NT2/D1 (cell line): Measurements from ENCODE around the gene CD69.
A peak's percentile ranks its signal among the peaks of the same experiment; 100 is the strongest.

Experiments
- DNase-seq: peaks from one replicate; pipeline ENCODE4 v3.0.0-alpha.2; 2011; ENCODE audit warnings: low read depth, low spot score
- H3K27me3 ChIP-seq: 2 replicates; pipeline ENCODE4 v1.6.0; 2011; ENCODE audit warnings: mild to moderate bottlenecking; ENCODE audit not compliant: insufficient read length, insufficient read depth
- H3K36me3 ChIP-seq: 2 replicates; pipeline ENCODE4 v1.6.1; 2011; ENCODE audit warnings: mild to moderate bottlenecking, low read length, mixed read lengths; ENCODE audit not compliant: insufficient read depth, insufficient read length
- H3K4me1 ChIP-seq: 2 replicates; pipeline ENCODE4 v1.5.1; 2011; ENCODE audit not compliant: insufficient read depth, insufficient read length
- H3K4me3 ChIP-seq: 2 replicates; pipeline ENCODE4 v1.5.1; 2011; ENCODE audit warnings: low read depth; ENCODE audit not compliant: insufficient read length
- H3K9ac ChIP-seq: 2 replicates; pipeline ENCODE4 v1.6.0; 2011; ENCODE audit warnings: low read depth; ENCODE audit not compliant: insufficient read length
- H3K9me3 ChIP-seq: 2 replicates; pipeline ENCODE4 v1.5.1; 2011; ENCODE audit warnings: mild to moderate bottlenecking, low read length; ENCODE audit not compliant: insufficient read depth
- SUZ12 ChIP-seq: IDR thresholded peaks from 2 replicates; pipeline ENCODE4 v1.6.1; 2011; ENCODE audit not compliant: insufficient read length, insufficient read depth; ENCODE audit errors: extremely low read depth
- YY1 ChIP-seq: IDR thresholded peaks from 2 replicates; pipeline ENCODE4 v1.6.1; 2011; ENCODE audit not compliant: insufficient read length, insufficient read depth
- ZNF274 ChIP-seq: IDR thresholded peaks from 2 replicates; pipeline ENCODE4 v1.6.1; 2011; ENCODE audit warnings: mild to moderate bottlenecking, low read depth, low read length

Gene CD69

DNA sequence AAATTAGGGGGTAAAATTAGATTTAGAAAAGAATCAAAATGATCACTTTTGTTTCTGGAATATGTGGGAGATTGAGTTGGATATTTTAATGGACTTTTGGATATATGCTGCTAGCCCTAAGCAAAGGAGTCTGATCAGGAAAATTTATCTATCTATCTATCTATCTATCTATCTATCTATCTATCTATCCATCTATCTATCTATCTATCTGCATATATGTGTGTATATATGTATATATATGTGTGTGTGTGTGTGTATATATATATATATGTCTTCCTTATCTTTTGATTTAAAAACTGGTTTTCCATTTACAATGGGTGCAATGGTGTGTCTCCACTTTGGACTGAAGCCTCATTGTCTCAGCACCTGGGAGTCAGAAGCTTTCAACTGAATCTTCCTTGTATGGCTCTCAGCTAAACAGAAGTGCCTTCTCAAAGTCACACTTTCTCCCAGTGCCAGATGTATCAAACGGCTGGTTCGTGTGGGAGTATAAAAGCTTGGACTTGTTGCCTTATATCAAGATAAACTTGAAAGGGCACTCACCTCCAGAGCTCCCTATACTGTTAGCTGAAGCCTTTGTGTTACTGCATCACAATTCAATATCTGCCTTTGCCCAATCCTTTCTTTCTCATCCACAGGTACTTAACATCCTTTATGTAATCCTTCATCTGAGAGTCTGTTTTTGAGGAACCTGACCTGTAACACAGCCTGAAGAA lies 31.6 kb upstream of the CD69 start:
- Histone ChIP-seq H3K4me3 (no peak overlapping the region), H3K9me3 (peaks cover 27% of the 10 kb centered on the region), H3K9ac (no peak overlapping the region), H3K4me1 (no peaks in the 10 kb centered on the region), H3K27me3 (no peaks in the 10 kb centered on the region), H3K36me3 (no peaks in the 10 kb centered on the region)
- DNase-seq = no peak
- TF ChIP-seq YY1 (no peak), SUZ12 (no peak), ZNF274 (no peak)

DNA sequence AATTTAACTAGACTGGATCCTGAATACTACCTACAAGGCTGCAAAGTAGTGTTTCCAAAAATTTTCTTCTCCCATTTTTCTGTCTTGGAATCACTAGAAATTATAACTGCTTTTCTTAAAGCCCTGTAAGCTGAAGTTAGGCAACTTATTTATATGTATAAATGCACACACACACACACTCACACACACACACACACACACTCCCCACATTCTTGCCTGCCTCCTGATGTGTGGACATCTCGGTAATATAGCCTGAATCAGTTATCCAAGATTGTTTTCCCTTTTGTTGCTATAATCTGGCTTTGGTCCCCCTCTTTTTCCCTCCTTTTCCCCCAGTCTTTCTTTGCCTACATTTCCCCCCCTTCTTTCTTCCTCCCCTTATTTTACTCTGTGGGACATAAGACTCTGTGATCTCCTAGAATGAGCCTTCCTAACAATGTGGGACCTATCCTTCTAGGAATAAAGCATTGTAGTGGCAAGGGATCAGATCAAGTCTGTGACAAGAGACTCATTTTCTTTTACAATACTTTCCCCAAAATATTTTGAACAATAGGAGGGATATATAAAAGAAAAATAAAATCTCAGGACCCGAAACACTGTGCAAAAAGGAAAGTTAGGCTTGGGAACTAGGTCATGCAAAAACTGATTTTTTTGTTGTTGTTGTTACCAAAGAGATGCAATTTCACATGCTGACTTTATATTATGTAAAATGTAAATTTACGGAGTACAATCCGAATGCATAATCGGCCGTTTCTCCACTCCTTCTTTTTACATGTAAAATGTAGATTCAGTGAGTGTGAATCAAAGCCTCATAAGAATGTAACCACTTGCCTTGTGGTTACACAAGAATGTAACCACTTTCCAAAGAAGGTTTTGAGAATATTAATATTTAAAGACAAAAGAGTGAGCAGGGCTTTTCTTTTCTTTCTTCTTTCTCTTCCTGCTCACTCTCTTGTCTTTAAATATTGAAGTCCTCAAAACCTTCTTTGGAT lies 26.3 kb upstream of the CD69 start:
- Histone ChIP-seq H3K9me3 (peaks cover 27% of the 10 kb centered on the region), H3K4me1 (peaks cover 4% of the 10 kb centered on the region), H3K9ac (no peak overlapping the region), H3K4me3 (no peak overlapping the region), H3K27me3 (no peaks in the 10 kb centered on the region), H3K36me3 (no peaks in the 10 kb centered on the region)
- DNase-seq = no peak
- no peak for TF ChIP-seq ZNF274
- TF ChIP-seq YY1 = no peak
- no peak for TF ChIP-seq SUZ12

DNA sequence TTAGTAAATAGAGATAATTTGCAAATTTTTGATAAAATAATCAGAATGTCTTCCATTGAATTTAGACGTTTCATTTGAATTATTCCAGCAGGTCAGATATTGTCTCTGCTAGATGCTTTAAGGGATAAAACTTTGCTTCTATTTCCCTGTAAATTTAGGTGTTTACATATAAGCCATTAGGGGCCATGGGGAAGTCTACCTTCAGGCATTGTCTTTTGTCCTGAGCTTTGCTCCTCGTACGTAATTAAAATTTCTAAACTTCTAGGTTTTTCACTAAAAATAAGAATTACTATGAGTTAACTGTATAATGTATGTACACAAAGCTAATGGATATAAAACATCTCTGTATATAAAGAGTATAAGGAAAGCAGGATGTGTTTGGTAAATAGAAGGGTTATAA lies 24.1 kb upstream of the CD69 start:
- Histone ChIP-seq H3K36me3 (no peaks in the 10 kb centered on the region), H3K27me3 (no peaks in the 10 kb centered on the region), H3K4me3 (no peak overlapping the region), H3K9me3 (peaks cover 19% of the 10 kb centered on the region), H3K9ac (no peak overlapping the region), H3K4me1 (peaks cover 4% of the 10 kb centered on the region)
- no peak for DNase-seq
- no peak for TF ChIP-seq ZNF274
- no peak for TF ChIP-seq YY1
- TF ChIP-seq SUZ12 = no peak

DNA sequence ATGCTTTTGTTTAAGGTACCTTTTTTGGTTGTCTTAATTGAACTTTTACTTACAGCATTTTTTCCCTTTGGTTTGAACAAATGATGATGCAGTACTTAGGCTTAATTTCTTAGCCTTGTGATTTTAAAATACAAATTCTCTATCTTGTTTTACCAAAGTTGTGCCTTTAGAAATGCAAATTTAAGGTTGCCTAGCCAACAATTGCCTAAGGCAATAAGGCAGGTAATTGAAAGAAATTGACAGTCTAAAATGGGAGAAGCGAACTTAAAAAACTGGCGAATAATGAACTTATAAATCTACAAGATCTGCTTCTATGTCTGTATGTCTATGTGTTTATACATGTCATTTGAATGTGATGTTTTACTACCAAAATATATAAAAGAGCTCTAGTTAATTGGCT lies 23.6 kb upstream of the CD69 start:
- H3K27me3 ChIP-seq = no peaks in the 10 kb centered on the region
- H3K36me3 ChIP-seq = no peaks in the 10 kb centered on the region
- H3K4me3 ChIP-seq = no peak overlapping the region
- peaks cover 14% of the 10 kb centered on the region for H3K9me3 ChIP-seq
- H3K4me1 ChIP-seq = peaks cover 4% of the 10 kb centered on the region
- DNase-seq = peak; percentile 47
- no peak overlapping the region for H3K9ac ChIP-seq
- no peak for TF ChIP-seq ZNF274
- no peak for TF ChIP-seq YY1
- TF ChIP-seq SUZ12 = no peak

DNA sequence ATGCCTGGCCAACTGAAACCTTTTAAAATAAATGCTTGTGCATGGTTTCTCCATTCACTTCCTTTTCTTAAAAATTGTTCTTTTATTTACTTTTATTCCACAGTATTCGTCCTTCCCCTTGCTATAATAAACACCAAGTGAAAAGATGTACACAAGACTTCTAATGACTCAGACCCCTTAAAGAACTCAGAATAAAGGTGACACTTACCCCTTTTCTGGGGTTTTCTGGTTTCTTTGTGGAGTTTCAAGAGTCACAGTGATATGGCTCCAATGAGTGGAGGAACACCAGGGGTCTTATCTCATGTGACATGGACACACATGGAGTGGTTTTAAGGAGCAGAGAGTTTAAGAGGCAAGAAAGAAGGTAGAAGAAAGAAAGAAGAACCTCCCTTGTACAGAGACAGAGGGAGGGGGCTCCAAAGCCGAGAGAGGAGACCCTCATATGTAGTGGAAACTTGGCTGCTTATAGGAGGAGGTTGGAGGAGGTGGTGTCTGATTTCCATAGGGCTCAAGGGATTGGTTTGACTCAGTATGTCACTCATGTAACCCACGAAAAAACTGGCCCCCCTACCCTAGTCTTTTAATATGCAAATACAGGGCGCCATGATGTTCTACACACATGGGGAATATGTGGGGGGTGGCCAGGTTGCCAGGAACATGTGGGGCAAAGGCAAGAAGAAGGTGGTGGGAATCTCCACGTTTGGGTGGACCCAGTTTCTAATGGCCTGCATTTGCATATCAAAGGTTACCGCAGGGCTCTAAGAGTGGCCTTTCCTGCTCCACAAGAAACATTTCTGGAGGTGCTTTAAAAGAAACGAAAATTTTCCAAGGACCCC lies 22.1 kb upstream of the CD69 start:
- peak; percentile 64 for DNase-seq
- H3K36me3 ChIP-seq = no peaks in the 10 kb centered on the region
- no peak for TF ChIP-seq ZNF274
- TF ChIP-seq SUZ12 = no peak
- TF ChIP-seq YY1 = no peak
- H3K4me1 ChIP-seq = peaks cover 4% of the 10 kb centered on the region
- H3K9me3 ChIP-seq = no peaks in the 10 kb centered on the region
- no peak overlapping the region for H3K4me3 ChIP-seq
- no peak overlapping the region for H3K9ac ChIP-seq
- no peaks in the 10 kb centered on the region for H3K27me3 ChIP-seq

DNA sequence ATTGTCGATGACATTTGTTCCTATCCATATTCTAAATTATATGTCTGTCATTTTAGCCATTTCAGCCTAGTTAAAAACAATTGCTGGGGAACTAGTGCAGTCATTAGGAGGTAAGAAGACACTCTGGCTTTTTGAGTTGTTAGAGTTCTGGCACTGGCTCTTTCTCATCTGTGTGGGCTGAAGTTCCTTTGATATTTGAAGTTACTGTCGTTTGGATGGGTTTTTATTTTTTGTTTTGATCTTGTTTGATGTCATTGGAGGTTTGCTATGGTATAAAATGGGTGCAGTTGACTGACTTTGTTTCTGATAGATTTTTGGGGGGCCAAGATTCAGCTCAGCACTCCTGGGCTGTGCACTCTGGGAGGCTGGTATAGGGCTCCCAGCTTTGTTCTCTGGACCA lies 20.7 kb upstream of the CD69 start:
- Histone ChIP-seq H3K4me1 (peaks cover 4% of the 10 kb centered on the region), H3K27me3 (no peaks in the 10 kb centered on the region), H3K36me3 (no peaks in the 10 kb centered on the region), H3K4me3 (no peak overlapping the region), H3K9me3 (no peaks in the 10 kb centered on the region), H3K9ac (no peak overlapping the region)
- TF ChIP-seq SUZ12 (no peak), YY1 (no peak), ZNF274 (no peak)
- DNase-seq = no peak
